Measurements from ENCODE around the gene CLIP2.
A peak's percentile ranks its signal among the peaks of the same experiment; 100 is the strongest.

The CLIP2 gene

DNA sequence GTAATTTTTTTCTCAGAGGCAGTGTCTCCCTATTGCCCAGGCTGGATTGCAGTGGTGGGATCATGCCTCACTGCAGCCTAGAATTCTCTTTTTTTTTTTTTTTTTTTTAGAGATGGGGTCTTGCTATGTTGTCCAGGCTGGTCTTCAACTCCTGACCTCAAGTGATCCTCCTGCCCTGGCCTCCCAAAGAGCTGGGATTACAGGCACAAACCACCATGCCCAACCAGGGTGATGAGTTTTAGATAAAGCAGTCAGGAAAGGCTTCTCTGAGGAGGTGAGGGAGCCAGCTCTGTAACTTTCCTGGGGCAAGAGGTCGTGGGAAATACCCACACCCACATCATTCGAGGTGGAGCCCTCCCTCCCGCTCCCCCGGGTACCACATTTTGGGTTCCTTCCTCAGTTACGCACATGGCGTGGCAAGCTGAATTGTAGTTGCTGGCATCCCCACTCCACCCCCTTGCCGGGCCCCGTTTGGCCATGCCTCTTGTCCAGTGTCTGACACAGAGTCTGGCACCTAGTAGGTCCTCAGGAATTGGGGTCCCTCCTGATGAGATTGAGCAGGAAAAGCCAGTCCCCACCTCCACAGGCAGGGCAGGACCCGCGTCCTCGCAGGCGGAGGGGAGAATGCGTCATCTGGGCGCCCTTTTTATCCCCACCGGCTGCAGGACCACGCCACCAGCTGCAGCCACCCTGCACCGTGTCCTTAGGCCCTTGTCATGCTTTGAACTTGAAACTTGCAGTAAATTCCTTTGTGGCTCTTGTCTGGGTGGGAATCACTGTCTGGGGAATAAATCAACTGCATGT lies 43.4 kb downstream of the CLIP2 start:
- Histone ChIP-seq H3K9me3 (ENCODE audit: insufficient read depth, low read depth, low read length) (no peaks in the 10 kb centered on the region), H3K27me3 (ENCODE audit: insufficient read depth, low read length, poor library complexity, severe bottlenecking) (no peaks in the 10 kb centered on the region), H4K20me1 (ENCODE audit: insufficient read depth, low read length, poor library complexity, severe bottlenecking) (no peaks in the 10 kb centered on the region), H2AFZ (ENCODE audit: low read length) (no peak overlapping the region), H3K36me3 (ENCODE audit: insufficient read depth, low read length) (no peaks in the 10 kb centered on the region), H3K4me3 (ENCODE audit: low read length, poor library complexity, severe bottlenecking) (no peak overlapping the region), H3K79me2 (ENCODE audit: insufficient read depth, low read length) (no peaks in the 10 kb centered on the region), H3K4me1 (ENCODE audit: insufficient read depth, low read length, poor library complexity, severe bottlenecking) (no peaks in the 10 kb centered on the region), H3K9me2 (replicated peaks; ENCODE audit: low read depth, low read length) (no peaks in the 10 kb centered on the region), H3F3A (ENCODE audit: low read depth) (no peaks in the 10 kb centered on the region), H3K9ac (ENCODE audit: low read depth, low read length, poor library complexity, severe bottlenecking) (no peak overlapping the region), H3K4me2 (ENCODE audit: low read depth, low read length, poor library complexity, severe bottlenecking) (no peak overlapping the region)
- TF ChIP-seq EZH2phosphoT487 (IDR thresholded peaks at IDR 0.05; ENCODE audit: borderline replicate concordance) (no peak), CTCF (conservative IDR thresholded peaks at IDR 0.05; ENCODE audit: low read length) (no peak)

- H3F3A ChIP-seq (ENCODE audit: low read depth), result no peaks in the 10 kb centered on the region
- no peaks in the 10 kb centered on the region for H3K4me1 ChIP-seq (ENCODE audit: insufficient read depth, low read length, poor library complexity, severe bottlenecking)
- H3K36me3 ChIP-seq (ENCODE audit: insufficient read depth, low read length), result no peaks in the 10 kb centered on the region
- no peaks in the 10 kb centered on the region for H3K9me3 ChIP-seq (ENCODE audit: insufficient read depth, low read depth, low read length)
- no peaks in the 10 kb centered on the region for H3K27me3 ChIP-seq (ENCODE audit: insufficient read depth, low read length, poor library complexity, severe bottlenecking)
- H3K9me2 ChIP-seq (replicated peaks; ENCODE audit: low read depth, low read length), result no peaks in the 10 kb centered on the region
- no peaks in the 10 kb centered on the region for H4K20me1 ChIP-seq (ENCODE audit: insufficient read depth, low read length, poor library complexity, severe bottlenecking)
- peaks cover 7% of the 10 kb centered on the region; the same call in 1 of the 2 replicates for H3K79me2 ChIP-seq (ENCODE audit: insufficient read depth, low read length)
- H3K9ac ChIP-seq (ENCODE audit: low read depth, low read length, poor library complexity, severe bottlenecking), result no peak overlapping the region
- H2AFZ ChIP-seq (ENCODE audit: low read length), result no peak overlapping the region
- TF ChIP-seq CTCF (conservative IDR thresholded peaks at IDR 0.05; ENCODE audit: low read length), result no peak
- no peak for TF ChIP-seq EZH2phosphoT487 (IDR thresholded peaks at IDR 0.05; ENCODE audit: borderline replicate concordance)
- no peak overlapping the region for H3K4me3 ChIP-seq (ENCODE audit: low read length, poor library complexity, severe bottlenecking)
- H3K4me2 ChIP-seq (ENCODE audit: low read depth, low read length, poor library complexity, severe bottlenecking), result no peak overlapping the region
Observed at GRCh38 chr7:74334030-74334429, 44.8 kb downstream of the CLIP2 start.

GRCh38 chr7:74337926-74338325 lies 48.7 kb downstream of the CLIP2 start:
- no peaks in the 10 kb centered on the region for H4K20me1 ChIP-seq (ENCODE audit: insufficient read depth, low read length, poor library complexity, severe bottlenecking)
- H3K9ac ChIP-seq (ENCODE audit: low read depth, low read length, poor library complexity, severe bottlenecking), result peak overlapping the region; percentile 65
- H2AFZ ChIP-seq (ENCODE audit: low read length), result no peak overlapping the region
- no peaks in the 10 kb centered on the region for H3K36me3 ChIP-seq (ENCODE audit: insufficient read depth, low read length)
- H3K4me3 ChIP-seq (ENCODE audit: low read length, poor library complexity, severe bottlenecking), result peak overlapping the region; percentile 64
- no peaks in the 10 kb centered on the region for H3K9me3 ChIP-seq (ENCODE audit: insufficient read depth, low read depth, low read length)
- no peaks in the 10 kb centered on the region for H3K27me3 ChIP-seq (ENCODE audit: insufficient read depth, low read length, poor library complexity, severe bottlenecking)
- no peaks in the 10 kb centered on the region for H3K9me2 ChIP-seq (replicated peaks; ENCODE audit: low read depth, low read length)
- H3F3A ChIP-seq (ENCODE audit: low read depth), result no peaks in the 10 kb centered on the region
- H3K79me2 ChIP-seq (ENCODE audit: insufficient read depth, low read length), result peaks cover 11% of the 10 kb centered on the region; the same call in 1 of the 2 replicates
- H3K4me1 ChIP-seq (ENCODE audit: insufficient read depth, low read length, poor library complexity, severe bottlenecking), result peaks cover 3% of the 10 kb centered on the region
- peak overlapping the region; percentile 59 for H3K4me2 ChIP-seq (ENCODE audit: low read depth, low read length, poor library complexity, severe bottlenecking)
- no peak for TF ChIP-seq EZH2phosphoT487 (IDR thresholded peaks at IDR 0.05; ENCODE audit: borderline replicate concordance)
- no peak for TF ChIP-seq CTCF (conservative IDR thresholded peaks at IDR 0.05; ENCODE audit: low read length)

Data from Loucy (cell line).